Measurements from ENCODE around the gene DCDC2C.
"Not testable (repeated sequence)": the region's sequence is repeated elsewhere in the genome, so short reads cannot be mapped to it uniquely, and the experiment has no call there.

DCDC2C gene

GRCh38 chr2:3779496-3780049 lies 76.2 kb downstream of the DCDC2C start:
- DNase-seq, result no peak

DNA sequence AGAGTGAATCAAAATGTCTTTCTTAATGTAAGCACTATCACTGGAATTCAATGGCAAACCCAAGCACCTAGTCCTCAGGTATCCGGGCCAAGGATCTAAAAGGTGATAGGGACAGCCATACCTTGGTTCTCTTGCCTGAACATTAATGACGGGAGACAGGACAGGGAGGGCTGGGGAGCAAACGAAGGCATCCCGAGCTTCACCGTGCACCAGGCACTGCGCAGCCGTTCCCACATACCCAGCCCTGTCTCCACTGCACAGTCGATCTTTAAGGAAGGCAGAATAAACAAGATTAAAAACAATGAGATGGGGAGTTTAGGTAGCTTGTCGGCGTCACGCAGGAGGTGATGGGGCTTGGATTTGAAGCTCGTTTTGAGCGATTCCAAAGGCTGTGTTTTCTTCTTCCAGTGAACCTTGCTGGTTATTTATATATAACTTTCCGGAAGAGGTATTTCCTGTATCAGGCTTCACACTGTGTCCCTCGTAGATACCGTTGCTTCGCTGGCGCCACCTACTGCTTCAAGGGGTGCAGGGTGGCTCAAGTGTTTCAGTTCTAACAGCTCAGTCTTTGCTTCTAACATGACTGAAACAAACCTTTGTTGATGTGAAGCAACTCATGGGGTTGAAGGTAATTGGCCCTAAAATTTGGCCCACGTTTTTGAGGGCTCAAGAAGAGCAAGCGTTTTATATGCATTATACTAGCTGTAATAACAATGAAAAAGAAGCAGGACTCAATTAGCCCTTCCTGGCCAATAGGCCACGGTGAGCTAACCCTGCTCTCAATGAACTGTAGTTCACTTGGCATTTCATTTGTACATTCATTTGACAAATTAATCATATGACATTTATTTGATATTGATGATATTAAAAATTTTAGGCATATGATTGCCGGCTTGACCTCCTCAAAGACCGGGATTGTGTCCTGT lies 77.4 kb downstream of the DCDC2C start:
- peak; percentile 52 for DNase-seq

DNA sequence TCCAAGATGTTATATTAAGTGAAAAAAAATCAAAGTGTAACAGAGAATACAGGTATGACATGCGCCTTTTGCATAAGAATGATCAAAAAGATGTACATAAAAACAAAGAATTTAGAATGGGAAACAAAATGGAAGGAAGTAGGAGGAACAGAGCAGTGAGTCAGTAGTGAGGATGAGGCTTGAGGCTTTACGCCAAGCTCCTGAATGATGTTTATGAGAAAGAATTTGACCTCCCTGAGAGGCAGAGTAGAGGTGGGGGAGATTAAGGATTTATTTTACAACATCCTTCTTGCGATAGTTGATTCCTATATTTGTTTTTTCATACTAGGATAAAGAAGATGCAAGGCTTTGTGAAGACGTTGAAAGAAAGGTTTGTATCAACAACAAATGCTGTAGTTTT lies 81.4 kb downstream of the DCDC2C start:
- DNase-seq, result no peak

GRCh38 chr2:3785220-3785889 lies 82.0 kb downstream of the DCDC2C start:
- no peak for DNase-seq

- no peak for DNase-seq
Measured at GRCh38 chr2:3785890-3786273, 82.5 kb downstream of the DCDC2C start.

DNA sequence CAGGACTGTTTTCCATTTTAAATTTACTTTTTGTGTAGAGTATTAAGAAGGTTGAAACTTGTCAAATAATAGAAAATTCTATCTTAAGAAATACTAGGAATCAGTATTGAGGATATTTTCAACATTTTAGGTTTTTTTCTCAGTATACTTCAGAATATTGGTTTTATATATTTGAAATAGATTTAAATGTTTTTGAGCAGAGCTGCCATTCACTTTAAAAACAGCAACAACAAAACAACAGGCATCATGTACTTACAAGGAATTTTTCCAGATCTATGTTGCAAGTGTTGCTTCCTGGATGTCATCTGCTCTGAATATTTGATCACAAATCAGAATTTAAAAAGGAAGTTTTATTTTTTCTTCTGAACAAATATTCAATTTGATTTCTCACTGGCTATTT lies 84.4 kb downstream of the DCDC2C start:
- DNase-seq, result no peak

DNA sequence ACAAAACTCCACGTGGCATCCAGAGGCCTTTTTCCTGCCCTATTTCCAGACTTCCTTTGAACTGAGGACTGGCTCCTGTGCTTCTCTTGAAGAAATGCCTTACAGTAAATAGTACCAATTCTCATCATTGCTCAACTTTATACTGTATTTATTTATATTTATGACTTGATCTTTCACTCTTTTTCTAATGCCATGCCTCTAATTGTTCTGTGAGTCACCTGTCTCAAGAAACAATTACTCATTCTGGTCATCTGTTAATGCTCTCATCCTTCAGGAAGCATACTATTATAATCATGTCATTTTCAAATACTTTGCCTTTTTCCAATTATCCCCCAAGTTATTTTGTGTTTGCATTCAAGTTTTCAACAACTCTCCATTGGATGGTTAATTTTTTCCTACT lies 85.9 kb downstream of the DCDC2C start:
- DNase-seq, result no peak

DNA sequence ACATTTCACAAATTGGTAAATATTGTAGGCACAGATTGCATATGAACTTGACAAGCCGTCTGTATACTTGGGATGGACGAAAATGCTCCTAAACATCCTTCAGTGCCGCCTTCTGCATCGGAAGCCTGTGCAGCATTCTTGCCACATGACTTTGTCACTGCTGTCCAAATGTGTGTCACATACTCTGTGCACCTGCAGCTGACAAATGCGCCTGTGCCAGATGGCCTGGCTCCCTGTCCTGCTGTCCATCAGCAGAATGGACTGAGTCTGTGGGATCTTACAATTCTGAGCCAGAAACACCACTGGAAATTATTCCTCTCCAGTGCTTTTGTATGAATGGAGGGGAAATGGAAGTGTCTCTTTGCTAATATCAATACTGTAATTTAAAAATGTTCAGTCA lies 89.9 kb downstream of the DCDC2C start:
- DNase-seq, result no peak

DNA sequence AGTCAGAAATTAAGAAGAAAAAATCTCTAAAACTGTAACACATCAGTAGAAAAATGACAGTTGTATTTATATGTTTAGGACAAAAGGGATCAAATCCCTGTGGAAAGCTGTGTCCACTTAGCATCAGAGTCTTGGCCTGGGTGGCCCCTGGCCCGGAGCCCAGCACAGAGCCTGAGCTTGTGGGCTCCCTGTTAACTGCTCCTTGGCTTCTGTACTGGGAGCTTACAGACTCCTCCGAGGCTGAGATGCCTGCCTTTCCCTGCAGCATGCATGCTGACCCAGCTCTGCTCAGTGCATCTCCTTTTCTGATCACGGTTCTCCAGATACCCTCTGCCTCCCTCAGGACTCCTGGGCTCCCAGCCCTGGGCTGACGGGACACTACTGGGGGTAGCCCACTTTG lies 98.1 kb downstream of the DCDC2C start:
- no peak for DNase-seq

DNA sequence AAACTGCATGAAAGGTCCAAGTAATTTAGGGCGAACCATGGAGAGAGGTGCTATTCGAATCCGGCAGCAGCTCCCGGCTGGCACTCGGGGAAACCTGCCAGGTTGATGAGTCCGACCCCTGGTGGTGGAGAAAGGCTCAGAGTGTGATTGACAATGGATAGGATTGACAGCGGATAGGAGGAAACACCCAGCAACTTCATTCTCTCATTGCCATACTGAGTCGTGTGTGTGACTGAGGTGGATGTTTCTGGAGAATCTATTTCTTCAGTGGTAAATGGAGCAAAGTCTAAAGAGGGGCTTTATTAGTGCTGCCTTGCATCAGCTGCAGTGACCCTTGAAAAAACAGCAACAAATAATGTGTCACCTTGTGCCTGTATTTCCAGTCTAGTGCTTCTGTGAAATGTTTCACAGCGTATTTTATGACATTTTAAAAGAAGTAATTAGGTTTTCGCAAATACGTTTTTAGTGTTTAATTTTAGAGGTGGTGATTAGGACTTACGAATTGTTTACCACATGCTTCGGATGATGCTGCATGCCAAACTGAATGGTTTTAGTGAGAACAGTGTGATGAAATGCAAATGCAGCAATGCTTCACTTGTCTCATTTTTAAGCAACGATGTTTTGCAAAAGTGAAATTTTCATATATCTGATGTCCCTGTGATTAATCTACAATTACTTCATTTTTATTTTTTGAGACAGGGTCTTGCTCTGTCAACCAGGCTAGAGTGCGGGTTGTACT lies 102.0 kb downstream of the DCDC2C start:
- DNase-seq, result no peak

DNA sequence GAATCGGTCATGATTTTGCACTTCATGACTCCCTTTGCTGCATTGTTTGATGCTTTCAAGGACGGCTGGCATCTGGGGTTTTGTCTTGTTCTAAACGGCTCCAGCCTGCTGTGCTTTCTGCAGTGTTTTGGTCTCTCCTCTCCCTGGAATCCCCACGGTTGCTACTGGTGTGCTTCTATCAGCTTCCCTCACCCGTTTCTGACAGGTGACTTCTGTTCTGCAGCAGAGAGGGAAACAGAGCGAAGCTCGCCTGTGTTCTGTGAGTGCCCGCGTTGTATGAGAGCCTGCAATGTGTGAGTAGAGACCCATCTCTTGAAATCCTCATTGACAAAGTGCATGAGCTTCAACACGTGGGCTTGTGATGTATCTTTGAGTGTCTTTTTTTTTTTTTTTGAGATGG lies 102.8 kb downstream of the DCDC2C start:
- DNase-seq, result no peak

DNA sequence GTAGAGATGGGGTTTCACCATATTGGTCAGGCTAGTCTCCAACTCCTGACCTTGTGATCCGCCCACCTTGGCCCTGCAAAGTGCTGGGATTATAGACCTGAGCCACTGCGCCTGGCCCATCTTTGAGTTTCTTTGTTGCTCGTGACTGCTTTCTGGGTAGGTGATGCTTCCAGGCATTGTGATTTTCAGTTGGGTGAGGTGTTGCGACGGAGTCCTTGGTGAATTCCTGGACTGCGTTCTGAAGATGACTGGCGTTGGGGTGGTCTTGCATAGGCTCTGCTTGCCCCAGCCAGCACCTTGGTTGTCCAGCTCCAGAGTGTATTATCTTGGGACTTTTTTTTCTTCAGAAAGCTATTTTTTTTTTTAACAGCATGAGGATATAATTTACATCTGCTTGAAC lies 103.4 kb downstream of the DCDC2C start:
- no peak for DNase-seq

DNA sequence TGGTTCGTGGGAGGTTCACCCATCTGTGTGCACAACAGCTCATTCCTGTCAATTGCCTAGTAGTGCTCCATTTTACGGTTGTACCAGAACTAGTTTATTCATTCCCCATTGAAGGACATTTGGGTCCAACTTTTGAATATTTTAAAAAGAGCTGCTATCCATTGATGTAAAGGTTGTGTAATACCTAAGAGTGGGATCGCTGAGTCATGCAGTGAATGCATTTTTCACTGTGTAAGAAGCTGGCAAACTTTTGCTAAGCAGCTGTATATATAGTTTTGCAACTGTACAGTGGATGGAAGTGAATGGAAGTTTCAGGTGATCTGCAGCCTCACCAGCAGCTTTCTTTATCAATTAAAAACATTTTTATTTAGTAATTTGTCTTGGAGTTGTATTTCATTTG lies 104.5 kb downstream of the DCDC2C start:
- DNase-seq, result no peak

GRCh38 chr2:3814706-3815245 lies 111.4 kb downstream of the DCDC2C start:
- DNase-seq, result no peak

GRCh38 chr2:3817144-3817543 lies 113.8 kb downstream of the DCDC2C start:
- DNase-seq, result not testable (repeated sequence)

DNA sequence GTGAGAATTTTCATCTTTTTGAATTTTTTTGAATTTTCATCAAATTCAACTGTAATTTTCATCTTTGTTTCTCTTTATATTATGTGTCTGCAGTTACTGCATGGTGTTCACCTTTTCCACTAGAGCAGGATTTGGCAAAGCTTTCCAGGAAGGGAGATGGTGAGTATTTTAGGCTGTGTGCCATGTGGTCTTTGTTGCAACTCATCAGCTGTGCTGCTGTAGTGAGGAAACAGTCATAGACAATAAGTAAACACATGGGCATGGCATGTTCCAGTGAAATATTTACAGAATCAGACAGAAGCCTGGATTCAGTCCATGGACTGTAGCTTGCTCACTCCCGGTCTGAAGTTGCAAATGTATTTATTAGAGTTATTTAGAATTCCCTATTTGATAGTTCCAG lies 120.4 kb downstream of the DCDC2C start:
- no peak for DNase-seq

DNA sequence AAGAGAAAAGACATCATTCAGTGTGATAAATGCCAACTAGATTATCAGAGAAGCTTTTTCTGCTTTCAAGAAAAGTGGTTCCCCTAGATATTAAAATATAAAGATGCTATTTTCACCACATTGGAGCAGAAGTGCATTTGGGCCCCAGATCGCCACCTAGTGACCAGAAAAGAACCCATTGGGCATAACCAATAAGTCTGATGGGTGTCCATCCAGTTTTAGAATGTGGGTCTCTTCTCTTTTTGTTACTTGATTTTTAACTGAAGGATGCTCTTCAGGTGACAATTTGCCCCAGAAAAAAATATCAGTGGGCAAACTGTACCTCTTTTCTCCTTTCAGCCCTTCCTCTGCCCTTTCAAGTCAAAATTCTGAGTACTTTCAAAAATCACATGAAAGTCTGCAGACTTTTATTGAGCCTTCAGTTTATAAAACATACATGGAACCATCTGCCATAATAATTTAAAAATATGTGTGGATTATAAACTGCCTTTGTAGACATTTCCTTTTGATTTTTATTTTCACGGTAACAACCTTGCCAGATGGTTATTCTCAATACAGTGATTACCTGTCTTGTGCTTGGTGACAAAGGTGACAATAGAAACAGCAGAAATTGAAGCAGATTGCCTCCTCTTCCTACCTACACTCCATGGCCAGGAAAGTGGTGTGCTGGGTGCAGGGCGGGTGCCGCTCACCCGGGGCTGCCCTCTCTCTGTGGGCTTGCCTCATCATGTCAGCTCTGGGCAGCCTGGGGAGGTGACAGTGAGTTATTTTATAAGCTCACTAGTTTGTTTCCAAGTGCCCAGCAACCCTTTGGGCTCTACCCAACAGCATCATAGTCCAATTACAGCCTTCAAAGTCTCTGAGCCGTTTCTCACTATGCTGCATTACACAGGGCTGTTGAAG lies 124.5 kb downstream of the DCDC2C start:
- no peak for DNase-seq

GRCh38 chr2:3830796-3831195 lies 127.4 kb downstream of the DCDC2C start:
- no peak for DNase-seq

DNA sequence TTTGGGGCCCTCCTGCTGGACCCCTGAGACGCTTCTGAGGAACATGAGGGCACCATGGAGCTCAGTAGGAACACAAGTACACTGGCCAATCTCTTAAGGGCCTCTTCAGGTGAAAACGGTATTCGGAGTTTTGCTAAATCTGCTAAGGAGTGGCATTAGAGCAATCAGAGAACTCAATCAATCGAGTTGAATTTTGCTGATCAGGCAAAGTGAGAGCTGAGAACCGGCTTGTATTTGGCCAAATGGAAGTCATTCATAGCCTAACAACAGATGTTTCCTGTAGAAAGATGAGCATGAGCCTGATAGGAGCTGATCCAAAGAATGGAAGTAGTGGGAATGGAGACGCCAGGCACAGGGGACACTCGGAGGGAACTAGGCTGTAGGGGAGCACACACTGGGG lies 133.7 kb downstream of the DCDC2C start:
- no peak for DNase-seq

- no peak for DNase-seq
Measured at GRCh38 chr2:3838348-3838747, 135.0 kb downstream of the DCDC2C start.

DNA sequence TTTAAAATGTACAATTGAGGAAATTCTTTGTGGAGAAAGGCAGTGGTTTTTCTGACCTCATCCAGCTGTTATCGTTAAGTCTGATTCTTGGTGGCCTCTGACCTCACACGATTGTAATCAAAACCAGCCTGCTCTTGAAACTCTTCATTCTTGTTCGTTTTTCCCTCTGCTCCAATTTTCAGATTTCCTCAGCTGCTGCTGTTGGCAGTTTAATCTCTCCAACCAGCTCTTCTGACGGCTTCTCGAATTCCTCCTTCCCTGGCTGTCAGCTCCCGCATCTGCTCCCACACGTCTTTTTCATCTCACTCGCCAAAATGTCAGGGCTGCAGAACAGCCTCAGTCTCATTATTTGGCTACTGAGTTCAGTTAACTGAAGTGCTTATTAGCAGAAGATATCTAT lies 136.1 kb downstream of the DCDC2C start:
- DNase-seq, result no peak

DNA sequence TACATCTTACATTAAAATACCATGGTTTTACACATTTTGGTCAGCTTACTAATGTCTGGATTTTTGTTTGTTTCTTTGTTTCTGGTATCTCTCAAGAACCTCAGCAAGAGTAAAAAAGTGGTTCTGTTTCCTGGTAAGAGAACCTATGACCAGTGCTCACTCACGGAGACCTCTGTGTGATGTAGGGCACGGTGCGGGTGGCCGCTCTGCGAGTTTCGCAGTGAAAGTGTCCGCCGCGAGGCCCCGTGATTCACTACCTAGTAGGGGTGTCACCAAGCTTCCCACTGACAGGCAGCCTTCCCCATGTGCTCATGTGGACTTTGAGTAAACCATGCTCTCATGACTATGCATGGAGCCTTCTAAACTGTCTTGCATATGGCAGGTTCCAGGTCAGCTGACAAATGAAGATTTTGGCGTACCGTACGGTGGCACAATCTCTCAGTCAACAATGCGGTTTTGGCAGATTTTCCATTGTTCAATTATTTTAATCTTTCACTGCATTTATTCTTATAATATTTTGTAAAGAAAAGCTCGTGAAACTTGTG lies 137.3 kb downstream of the DCDC2C start:
- DNase-seq, result no peak
